SK-N-SH treated with all-trans-retinoic acid at 6 μM for 48 hours (cell line): ENCODE data around the gene SARDH.
A peak's percentile ranks its signal among the peaks of the same experiment; 100 is the strongest.

Source experiments
- ATAC-seq: fragments of 200-7000 bp; cut with Tn5 transposase; 3 replicates; pipeline ENCODE4 v1.9.1; 2020; ENCODE audit warnings: mild to moderate bottlenecking, moderate library complexity
- ARNTL ChIP-seq: fragments of 450-650 bp; formaldehyde crosslinking; IDR thresholded peaks from 2 replicates; pipeline ENCODE4 v1.5.0; 2020; ENCODE audit warnings: low read depth, mild to moderate bottlenecking, moderate library complexity, borderline replicate concordance
- BACH2 ChIP-seq: fragments of 250-450 bp; sonication (Bioruptor Pico); IDR thresholded peaks from 2 replicates; pipeline ENCODE4 v1.9.0; 2021; ENCODE audit warnings: mild to moderate bottlenecking, borderline replicate concordance
- CREB5 ChIP-seq: fragments of 250-450 bp; sonication (Bioruptor Pico); IDR thresholded peaks from 2 replicates; pipeline ENCODE4 v1.5.1; 2020; ENCODE audit warnings: low read depth, mild to moderate bottlenecking, moderate library complexity
- CSRNP3 ChIP-seq: fragments of 250-450 bp; sonication (Bioruptor Pico); IDR thresholded peaks from 2 replicates; pipeline ENCODE4 v1.5.1; 2021; ENCODE audit warnings: mild to moderate bottlenecking, moderate library complexity
- ESRRG ChIP-seq: fragments of 250-450 bp; sonication (Bioruptor Pico); IDR thresholded peaks from 2 replicates; pipeline ENCODE4 v1.6.1; 2021; ENCODE audit warnings: mild to moderate bottlenecking
- ISL1 ChIP-seq: fragments of 250-450 bp; sonication (Bioruptor Pico); IDR thresholded peaks from 2 replicates; pipeline ENCODE4 v2.1.2; 2022; ENCODE audit warnings: mild to moderate bottlenecking, moderate library complexity
- POU6F1 ChIP-seq: fragments of 250-450 bp; sonication (Bioruptor Pico); IDR thresholded peaks from 2 replicates; pipeline ENCODE4 v1.8.0; 2021; ENCODE audit warnings: low read depth, mild to moderate bottlenecking, moderate library complexity, borderline replicate concordance
- PPARA ChIP-seq: fragments of 250-450 bp; sonication (Bioruptor Pico); IDR thresholded peaks from 2 replicates; pipeline ENCODE4 v1.5.0; 2020; ENCODE audit warnings: mild to moderate bottlenecking, borderline replicate concordance
- RARB ChIP-seq: fragments of 250-450 bp; sonication (Bioruptor Pico); IDR thresholded peaks from 2 replicates; pipeline ENCODE4 v1.8.0; 2021; ENCODE audit warnings: mild to moderate bottlenecking, moderate library complexity
- TCF4 ChIP-seq: fragments of 250-450 bp; sonication (Bioruptor Pico); IDR thresholded peaks from 2 replicates; pipeline ENCODE4 v1.8.0; 2021; ENCODE audit warnings: mild to moderate bottlenecking, moderate library complexity, borderline replicate concordance
- TOX ChIP-seq: fragments of 250-450 bp; sonication (Bioruptor Pico); IDR thresholded peaks from 2 replicates; pipeline ENCODE4 v1.8.0; 2021; ENCODE audit warnings: mild to moderate bottlenecking, moderate library complexity, borderline replicate concordance
- TSHZ2 ChIP-seq: fragments of 250-450 bp; sonication (Bioruptor Pico); IDR thresholded peaks from 2 replicates; pipeline ENCODE4 v1.5.0; 2020; ENCODE audit warnings: mild to moderate bottlenecking, moderate library complexity
- ZC3H10 ChIP-seq: fragments of 250-450 bp; sonication (Bioruptor Pico); IDR thresholded peaks from 2 replicates; pipeline ENCODE4 v1.5.1; 2021; ENCODE audit warnings: mild to moderate bottlenecking, moderate library complexity
- ZFP3 ChIP-seq: fragments of 250-450 bp; sonication (Bioruptor Pico); IDR thresholded peaks from 2 replicates; pipeline ENCODE4 v1.5.0; 2020; ENCODE audit warnings: mild to moderate bottlenecking, moderate library complexity
- ZFP30 ChIP-seq: fragments of 450-650 bp; formaldehyde crosslinking; IDR thresholded peaks from 2 replicates; pipeline ENCODE4 v1.5.0; 2022; ENCODE audit warnings: mild to moderate bottlenecking, moderate library complexity
- ZNF70 ChIP-seq: fragments of 450-650 bp; formaldehyde crosslinking; IDR thresholded peaks from 2 replicates; pipeline ENCODE4 v1.5.0; 2020; ENCODE audit warnings: mild to moderate bottlenecking, moderate library complexity

Gene SARDH

DNA sequence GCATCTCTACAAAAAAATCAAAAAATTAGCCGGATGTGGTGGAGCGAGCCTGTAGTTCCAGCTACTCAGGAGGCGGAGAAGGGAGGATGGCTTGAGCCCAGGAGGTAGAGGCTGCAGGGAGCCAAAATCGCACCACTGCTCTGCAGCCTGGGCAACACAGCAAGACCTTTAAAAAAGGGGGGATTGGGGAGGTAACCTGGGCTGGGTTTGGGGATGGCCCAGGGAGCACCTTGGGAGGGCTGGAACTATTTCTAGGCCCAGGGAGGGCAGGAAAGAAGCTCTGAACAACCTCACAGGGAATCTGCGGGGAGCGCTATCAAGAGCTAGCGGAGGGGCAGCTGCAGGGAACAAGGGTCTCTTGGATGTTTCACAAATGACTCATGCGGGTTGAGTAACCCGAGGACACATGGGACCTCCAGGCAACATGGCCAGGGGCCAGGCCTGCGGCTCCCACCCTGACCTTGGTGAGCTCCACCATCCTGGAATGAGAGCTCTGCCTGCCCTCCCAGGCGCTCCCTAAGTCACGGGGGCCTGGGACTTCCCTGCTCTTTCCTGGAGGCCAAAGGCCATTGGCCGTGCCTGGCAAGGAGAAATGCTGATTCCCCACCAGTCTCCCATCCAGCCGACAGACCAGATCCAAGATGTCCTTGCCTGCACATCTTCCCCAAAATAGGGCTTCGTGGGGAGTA is 23.4 kb downstream of the SARDH start:
- TF ChIP-seq ZC3H10: no peak
- peak; percentile 21 for ATAC-seq

DNA sequence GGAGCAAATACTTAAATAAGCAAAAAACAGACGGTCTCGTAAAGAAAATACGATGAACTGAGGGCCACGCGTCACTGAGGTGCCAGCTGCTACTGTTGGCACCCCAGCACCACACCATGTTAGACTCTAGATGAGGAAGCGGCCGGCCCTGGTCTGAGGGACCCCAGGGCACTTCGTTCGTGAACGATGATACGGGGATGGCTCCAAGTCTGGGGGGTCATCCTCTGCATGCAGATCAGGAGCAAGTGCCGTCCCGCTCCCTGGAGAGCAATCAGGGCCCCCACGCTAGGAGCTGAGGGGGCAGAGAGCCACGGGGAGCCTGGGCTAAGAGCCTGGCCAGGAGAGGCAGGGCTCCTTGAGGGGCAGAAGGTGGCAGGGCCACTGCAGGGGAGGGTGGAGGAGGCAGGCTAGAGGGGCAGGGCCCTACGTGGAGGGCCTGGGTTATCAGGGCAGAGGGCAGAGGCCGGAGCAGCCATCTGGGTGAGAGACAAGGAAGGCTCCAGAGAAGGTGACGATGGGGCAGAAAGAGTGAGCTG is 24.1 kb downstream of the SARDH start:
- TF ChIP-seq RARB (CRISPR knock-in tag) (no peak), ISL1 (CRISPR knock-in tag) (no peak), CREB5 (CRISPR knock-in tag) (no peak), CSRNP3 (no peak), TSHZ2 (no peak)
- ATAC-seq: no peak

DNA sequence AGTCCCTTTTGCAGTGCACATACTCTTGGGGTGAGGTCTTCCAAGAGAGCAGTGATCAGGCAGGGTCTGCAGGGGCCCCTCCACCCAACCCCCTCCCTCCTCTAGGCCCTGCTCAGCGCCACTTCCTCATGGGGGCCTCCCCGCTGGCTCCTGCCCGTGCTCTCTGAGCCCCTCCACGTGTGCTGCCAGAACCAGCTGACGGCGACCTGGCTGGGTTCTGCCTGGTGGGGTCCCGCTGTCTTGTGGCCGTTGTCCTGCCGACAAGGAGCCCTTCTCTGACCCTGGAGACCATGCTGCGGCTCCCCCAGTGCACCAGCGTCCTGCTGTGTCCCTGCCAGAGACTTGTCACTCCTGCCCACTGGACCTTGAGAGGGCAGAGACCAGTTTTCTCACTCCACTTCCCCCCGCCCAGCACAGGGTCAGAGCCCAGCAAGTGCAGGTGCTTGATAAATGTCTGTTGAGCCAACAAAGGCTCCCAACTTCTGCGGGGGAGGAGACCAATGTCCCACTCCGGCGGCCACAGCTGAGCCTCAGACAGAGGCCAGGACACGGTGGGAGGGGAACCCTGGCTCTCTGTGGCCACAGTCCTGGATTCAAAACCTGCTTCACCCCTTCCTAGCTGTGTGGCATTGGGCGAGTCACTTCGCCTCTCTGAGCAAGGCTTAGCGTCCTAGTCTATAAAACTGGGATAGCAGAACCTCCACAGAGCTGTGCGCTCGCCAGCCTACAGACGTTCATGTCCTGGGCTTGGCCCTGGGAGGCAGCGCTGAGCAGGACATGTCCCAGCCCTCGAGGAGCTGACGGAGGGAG is 24.8 kb downstream of the SARDH start:
- TF ChIP-seq TSHZ2: no peak
- TF ChIP-seq ZC3H10: no peak
- TF ChIP-seq PPARA (CRISPR knock-in tag): no peak
- TF ChIP-seq ZFP3 (CRISPR knock-in tag): no peak
- no peak for TF ChIP-seq TOX (CRISPR knock-in tag)
- TF ChIP-seq TCF4 (CRISPR knock-in tag): no peak
- no peak for TF ChIP-seq ZNF70
- TF ChIP-seq BACH2 (CRISPR knock-in tag): no peak
- TF ChIP-seq ARNTL (CRISPR knock-in tag): no peak
- no peak for TF ChIP-seq RARB (CRISPR knock-in tag)
- no peak for TF ChIP-seq ZFP30
- no peak for TF ChIP-seq POU6F1 (CRISPR knock-in tag)
- no peak for TF ChIP-seq CREB5 (CRISPR knock-in tag)
- TF ChIP-seq ESRRG (CRISPR knock-in tag): no peak
- no peak for TF ChIP-seq ISL1 (CRISPR knock-in tag)
- ATAC-seq: no peak
